HepG2 (cell line): ENCODE results near the gene DTNB. TPM values are rescaled to one million over a fixed set of nuclear protein-coding genes. Genes with fewer than 3 reads are reported as not detected.

ENCODE experiments used
- ATRX ChIP-seq: sonication (generic); formaldehyde crosslinking; IDR thresholded peaks from 2 replicates; pipeline ENCODE4 v1.4.0; 2020; ENCODE audit warnings: missing genetic modification reagents, borderline replicate concordance
- CREB1 ChIP-seq, 2 experiments: fragments of 450-650 bp in 1 of 2; IDR thresholded peaks; 2 replicates each; pipeline ENCODE4 v1.6.1; 2016 to 2017; ENCODE audit warnings: control low read depth in 1 of 2, mild to moderate bottlenecking in 1 of 2, missing compliant biosample characterization in 1 of 2, missing genetic modification characterization in 1 of 2
- GTF2F1 ChIP-seq: fragments of 150-350 bp; IDR thresholded peaks from 2 replicates; pipeline ENCODE4 v1.6.1; 2014; ENCODE audit warnings: low read length
- MBNL3 ChIP-seq: fragments of 250-450 bp; sonication (Bioruptor Pico); conservative IDR thresholded peaks from 2 replicates; pipeline ENCODE4 v1.8.0; 2022; ENCODE audit warnings: mild to moderate bottlenecking, inconsistent platforms
- MTF2 ChIP-seq: sonication (generic); formaldehyde crosslinking; IDR thresholded peaks from 2 replicates; pipeline ENCODE4 v1.5.0; 2020; ENCODE audit warnings: missing genetic modification reagents, borderline replicate concordance
- NR1H2 ChIP-seq: sonication (generic); formaldehyde crosslinking; IDR thresholded peaks from 2 replicates; pipeline ENCODE4 v1.8.1; 2022; ENCODE audit warnings: low read depth, missing genetic modification reagents, borderline replicate concordance
- PCBP1 ChIP-seq: fragments of 200-400 bp; formaldehyde crosslinking; IDR thresholded peaks from 2 replicates; pipeline ENCODE4 v1.6.1; 2017; ENCODE audit warnings: mild to moderate bottlenecking, low read depth, low read length, borderline replicate concordance
- PHF20 ChIP-seq: sonication (generic); formaldehyde crosslinking; IDR thresholded peaks from 2 replicates; pipeline ENCODE4 v1.5.0; 2020; ENCODE audit warnings: mild to moderate bottlenecking, missing genetic modification reagents
- POLR2G ChIP-seq: fragments of 200-400 bp; formaldehyde crosslinking; IDR thresholded peaks from 2 replicates; pipeline ENCODE4 v1.6.1; 2018; ENCODE audit warnings: mild to moderate bottlenecking, low read depth, low read length, moderate library complexity
- SMAD3 ChIP-seq: sonication (generic); formaldehyde crosslinking; IDR thresholded peaks from 2 replicates; pipeline ENCODE4 v1.4.0; 2020; ENCODE audit warnings: missing genetic modification reagents
- ZFP90 ChIP-seq: sonication (generic); formaldehyde crosslinking; IDR thresholded peaks from 2 replicates; pipeline ENCODE4 v1.8.0; 2022; ENCODE audit warnings: missing genetic modification reagents, mild to moderate bottlenecking, inconsistent platforms, borderline replicate concordance
- ZNF253 ChIP-seq: sonication (generic); formaldehyde crosslinking; IDR thresholded peaks from 2 replicates; pipeline ENCODE4 v1.8.0; 2022; ENCODE audit warnings: mild to moderate bottlenecking, missing genetic modification reagents, borderline replicate concordance
- ZNF30 ChIP-seq: sonication (generic); formaldehyde crosslinking; IDR thresholded peaks from 2 replicates; pipeline ENCODE4 v1.5.0; 2020; ENCODE audit warnings: mild to moderate bottlenecking, missing genetic modification reagents
- ZNF367 ChIP-seq: sonication (generic); formaldehyde crosslinking; IDR thresholded peaks from 2 replicates; pipeline ENCODE4 v1.4.0; 2020; ENCODE audit warnings: missing genetic modification reagents, borderline replicate concordance
- ZNF431 ChIP-seq: sonication (generic); formaldehyde crosslinking; IDR thresholded peaks from 2 replicates; pipeline ENCODE4 v1.9.0; 2022; ENCODE audit warnings: missing genetic modification reagents, low read depth, mild to moderate bottlenecking, borderline replicate concordance
- ZNF557 ChIP-seq: sonication (generic); formaldehyde crosslinking; IDR thresholded peaks from 2 replicates; pipeline ENCODE4 v1.4.0; 2020; ENCODE audit warnings: missing genetic modification reagents
- ZNF790 ChIP-seq: sonication (generic); formaldehyde crosslinking; IDR thresholded peaks from 2 replicates; pipeline ENCODE4 v1.8.0; 2022; ENCODE audit warnings: missing genetic modification reagents, mild to moderate bottlenecking, borderline replicate concordance
- polyA plus RNA-seq, 8 experiments: library from polyadenylated mRNA; depleted of rRNA in 3 of 8; stranded (reverse) in 7 of 8; unstranded in 1 of 8; fragments of >200 nt; fragmentation: Illumina TruSeq in 4 of 8; extraction: Trizol in 4 of 8; gene quantifications; 2 replicates each; pipeline versions ENCODE4 v1.2.1 to v1.2.3, GENCODE V29; 2011 to 2016; ENCODE audit warnings: low read depth in 4 of 8, missing spikeins in 1 of 8, mixed read lengths in 1 of 8; ENCODE audit not compliant: insufficient read depth in 1 of 8
- total RNA-seq, 5 experiments: library from RNA; depleted of rRNA; stranded (reverse); fragments of >200 nt; fragmentation: Illumina TruSeq; extraction: Trizol; gene quantifications; 2 replicates each; pipeline ENCODE4 v1.2.3, GENCODE V29; 2016; ENCODE audit warnings: low read depth in 1 of 5
- TF ChIP-seq, protein P1 (sequence below): sonication (generic); formaldehyde crosslinking; IDR thresholded peaks from 2 replicates; pipeline ENCODE4 v1.5.1; 2020; ENCODE audit warnings: missing genetic modification reagents, mild to moderate bottlenecking, borderline replicate concordance
- TF ChIP-seq, protein P2 (sequence below): sonication (generic); formaldehyde crosslinking; IDR thresholded peaks from 2 replicates; pipeline ENCODE4 v1.4.0; 2020; ENCODE audit warnings: mild to moderate bottlenecking, missing genetic modification reagents
- TF ChIP-seq, protein P3 (sequence below): sonication (generic); formaldehyde crosslinking; conservative IDR thresholded peaks from 2 replicates; pipeline ENCODE4 v1.8.0; 2022; ENCODE audit warnings: low read depth, missing genetic modification reagents
- TF ChIP-seq, protein P4 (sequence below): IDR thresholded peaks from 2 replicates; pipeline ENCODE4 v1.6.1; 2016; ENCODE audit warnings: mild to moderate bottlenecking, missing biosample characterization, missing genetic modification reagents
- TF ChIP-seq, protein P5 (sequence below): sonication (generic); formaldehyde crosslinking; IDR thresholded peaks from 2 replicates; pipeline ENCODE4 v1.4.0; 2020; ENCODE audit warnings: mild to moderate bottlenecking, missing genetic modification reagents

Gene DTNB
- total and polyA plus RNA-seq, 2 of the 13 experiments (the other 11 are each of a cell fraction or from before 2014, with no cell fraction given) = 14.4 to 23.9 TPM

DNA sequence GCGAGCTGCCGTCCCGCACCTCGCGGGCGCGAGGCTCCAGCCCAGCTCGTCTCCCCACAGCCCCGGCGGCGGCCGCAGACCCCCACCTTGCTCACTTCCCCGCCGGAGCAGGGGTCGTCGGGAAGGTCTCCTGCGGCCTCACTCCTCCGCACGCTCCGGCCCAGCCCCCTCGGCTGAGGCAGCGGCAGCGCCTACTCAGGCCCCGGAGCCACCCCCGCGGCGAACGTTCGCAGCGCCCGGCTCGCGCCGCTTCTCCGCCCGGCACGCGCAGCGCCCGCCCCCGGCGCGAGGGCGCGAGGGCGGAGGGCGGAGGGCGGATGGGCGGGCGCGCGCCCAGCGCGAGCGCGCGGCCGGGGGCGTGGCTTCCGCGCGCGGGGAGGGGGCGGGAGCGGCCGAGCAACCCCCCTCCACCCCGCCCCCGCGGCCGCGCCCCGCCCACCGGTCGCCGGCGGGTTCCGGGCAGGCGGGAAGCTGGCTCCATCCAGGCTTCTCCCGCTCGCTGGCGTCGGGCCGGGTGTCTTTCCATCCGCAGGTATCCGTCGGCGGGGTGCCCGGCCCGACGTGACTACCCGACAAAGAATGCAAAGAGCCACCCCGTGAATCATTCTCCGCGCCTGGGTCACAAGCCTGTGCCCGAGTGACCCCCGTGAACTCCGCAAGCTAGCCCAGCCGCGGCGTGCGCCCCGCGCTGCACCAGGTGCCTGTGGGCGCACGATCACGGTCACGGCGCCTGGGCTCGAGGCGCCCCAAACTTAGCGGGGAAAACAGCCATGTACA lies at the start of gene DTNB (continued):
- TF ChIP-seq, protein P1, sequence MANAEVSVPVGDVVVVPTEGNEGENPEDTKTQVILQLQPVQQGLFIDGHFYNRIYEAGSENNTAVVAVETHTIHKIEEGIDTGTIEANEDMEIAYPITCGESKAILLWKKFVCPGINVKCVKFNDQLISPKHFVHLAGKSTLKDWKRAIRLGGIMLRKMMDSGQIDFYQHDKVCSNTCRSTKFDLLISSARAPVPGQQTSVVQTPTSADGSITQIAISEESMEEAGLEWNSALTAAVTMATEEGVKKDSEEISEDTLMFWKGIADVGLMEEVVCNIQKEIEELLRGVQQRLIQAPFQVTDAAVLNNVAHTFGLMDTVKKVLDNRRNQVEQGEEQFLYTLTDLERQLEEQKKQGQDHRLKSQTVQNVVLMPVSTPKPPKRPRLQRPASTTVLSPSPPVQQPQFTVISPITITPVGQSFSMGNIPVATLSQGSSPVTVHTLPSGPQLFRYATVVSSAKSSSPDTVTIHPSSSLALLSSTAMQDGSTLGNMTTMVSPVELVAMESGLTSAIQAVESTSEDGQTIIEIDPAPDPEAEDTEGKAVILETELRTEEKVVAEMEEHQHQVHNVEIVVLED (CRISPR knock-in tag) = no peak
- TF ChIP-seq, protein P2, sequence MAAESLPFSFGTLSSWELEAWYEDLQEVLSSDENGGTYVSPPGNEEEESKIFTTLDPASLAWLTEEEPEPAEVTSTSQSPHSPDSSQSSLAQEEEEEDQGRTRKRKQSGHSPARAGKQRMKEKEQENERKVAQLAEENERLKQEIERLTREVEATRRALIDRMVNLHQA (CRISPR knock-in tag) = no peak
- peak; percentile 64; the same call in 1 of the 2 replicates for TF ChIP-seq ZNF431 (CRISPR knock-in tag)
- peak; percentile 73 for TF ChIP-seq POLR2G
- TF ChIP-seq SMAD3 (CRISPR knock-in tag) = 0 out of 2 replicates have a peak, but pooled peaks have one; percentile 12
- no peak for TF ChIP-seq ZNF30 (CRISPR knock-in tag)
- TF ChIP-seq, protein P3, sequence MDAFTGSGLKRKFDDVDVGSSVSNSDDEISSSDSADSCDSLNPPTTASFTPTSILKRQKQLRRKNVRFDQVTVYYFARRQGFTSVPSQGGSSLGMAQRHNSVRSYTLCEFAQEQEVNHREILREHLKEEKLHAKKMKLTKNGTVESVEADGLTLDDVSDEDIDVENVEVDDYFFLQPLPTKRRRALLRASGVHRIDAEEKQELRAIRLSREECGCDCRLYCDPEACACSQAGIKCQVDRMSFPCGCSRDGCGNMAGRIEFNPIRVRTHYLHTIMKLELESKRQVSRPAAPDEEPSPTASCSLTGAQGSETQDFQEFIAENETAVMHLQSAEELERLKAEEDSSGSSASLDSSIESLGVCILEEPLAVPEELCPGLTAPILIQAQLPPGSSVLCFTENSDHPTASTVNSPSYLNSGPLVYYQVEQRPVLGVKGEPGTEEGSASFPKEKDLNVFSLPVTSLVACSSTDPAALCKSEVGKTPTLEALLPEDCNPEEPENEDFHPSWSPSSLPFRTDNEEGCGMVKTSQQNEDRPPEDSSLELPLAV = no peak; the same call in 1 of the 2 replicates
- no peak for TF ChIP-seq ZNF557 (CRISPR knock-in tag)
- TF ChIP-seq, protein P4, sequence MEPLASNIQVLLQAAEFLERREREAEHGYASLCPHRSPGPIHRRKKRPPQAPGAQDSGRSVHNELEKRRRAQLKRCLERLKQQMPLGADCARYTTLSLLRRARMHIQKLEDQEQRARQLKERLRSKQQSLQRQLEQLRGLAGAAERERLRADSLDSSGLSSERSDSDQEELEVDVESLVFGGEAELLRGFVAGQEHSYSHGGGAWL (CRISPR knock-in tag) = peak; percentile 72
- TF ChIP-seq PHF20 (CRISPR knock-in tag) = no peak
- TF ChIP-seq PCBP1 = no peak
- TF ChIP-seq ZNF253 (CRISPR knock-in tag) = 0 out of 2 replicates have a peak, but pooled peaks have one; percentile 12
- no peak; the same call in 1 of the 2 replicates for TF ChIP-seq ZFP90 (CRISPR knock-in tag)
- no peak for TF ChIP-seq CREB1 (IDR thresholded peaks at IDR 0.05)
- TF ChIP-seq CREB1 (CRISPR knock-in tag; IDR thresholded peaks at IDR 0.05) = no peak
- TF ChIP-seq NR1H2 (CRISPR knock-in tag) = no peak
- no peak for TF ChIP-seq GTF2F1
- no peak for TF ChIP-seq ZNF790
- TF ChIP-seq, protein P5, sequence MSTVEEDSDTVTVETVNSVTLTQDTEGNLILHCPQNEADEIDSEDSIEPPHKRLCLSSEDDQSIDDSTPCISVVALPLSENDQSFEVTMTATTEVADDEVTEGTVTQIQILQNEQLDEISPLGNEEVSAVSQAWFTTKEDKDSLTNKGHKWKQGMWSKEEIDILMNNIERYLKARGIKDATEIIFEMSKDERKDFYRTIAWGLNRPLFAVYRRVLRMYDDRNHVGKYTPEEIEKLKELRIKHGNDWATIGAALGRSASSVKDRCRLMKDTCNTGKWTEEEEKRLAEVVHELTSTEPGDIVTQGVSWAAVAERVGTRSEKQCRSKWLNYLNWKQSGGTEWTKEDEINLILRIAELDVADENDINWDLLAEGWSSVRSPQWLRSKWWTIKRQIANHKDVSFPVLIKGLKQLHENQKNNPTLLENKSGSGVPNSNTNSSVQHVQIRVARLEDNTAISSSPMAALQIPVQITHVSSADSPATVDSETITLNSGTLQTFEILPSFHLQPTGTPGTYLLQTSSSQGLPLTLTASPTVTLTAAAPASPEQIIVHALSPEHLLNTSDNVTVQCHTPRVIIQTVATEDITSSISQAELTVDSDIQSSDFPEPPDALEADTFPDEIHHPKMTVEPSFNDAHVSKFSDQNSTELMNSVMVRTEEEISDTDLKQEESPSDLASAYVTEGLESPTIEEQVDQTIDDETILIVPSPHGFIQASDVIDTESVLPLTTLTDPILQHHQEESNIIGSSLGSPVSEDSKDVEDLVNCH = no peak
- TF ChIP-seq ATRX (CRISPR knock-in tag) = no peak
- 0 out of 2 replicates have a peak, but pooled peaks have one; percentile 61 for TF ChIP-seq MTF2 (CRISPR knock-in tag)
- TF ChIP-seq MBNL3 (CRISPR knock-in tag) = no peak
- TF ChIP-seq ZNF367 = peak; percentile 59; the same call in 1 of the 2 replicates
